Ascending aorta (tissue), 2 donors: Measurements from ENCODE around the gene FBLIM1. TPM values are rescaled to one million over a fixed set of nuclear protein-coding genes. Genes with fewer than 3 reads are reported as not detected.
A peak's percentile ranks its signal among the peaks of the same experiment; 100 is the strongest.

Experiments used
- DNase-seq, 2 donors: peaks; one replicate each; pipeline ENCODE4 v3.0.0-alpha.2; 2019; ENCODE audit warnings: low spot score in 2 of 2
- H3K27ac ChIP-seq, 2 donors: fragments of 200-600 bp; sonication (generic); one replicate each; pipeline ENCODE4 v1.5.1; 2016 to 2017; ENCODE audit warnings: mild to moderate bottlenecking in 1 of 2
- H3K27me3 ChIP-seq: fragments of 200-600 bp; sonication (generic); one replicate; pipeline ENCODE4 v1.5.1; 2017
- H3K36me3 ChIP-seq, 2 donors: fragments of 200-600 bp; sonication (generic); one replicate each; pipeline ENCODE4 v1.5.1; 2016
- H3K4me1 ChIP-seq, 2 donors: fragments of 200-600 bp; sonication (generic); one replicate each; pipeline ENCODE4 v1.5.1; 2016 to 2017; ENCODE audit warnings: mild to moderate bottlenecking in 1 of 2
- H3K4me3 ChIP-seq, 2 donors: fragments of 200-600 bp; sonication (generic); one replicate each; pipeline ENCODE4 v1.5.1; 2016 to 2017; ENCODE audit warnings: mild to moderate bottlenecking in 1 of 2
- H3K9me3 ChIP-seq, 2 donors: fragments of 200-600 bp; sonication (generic); one replicate each; pipeline ENCODE4 v1.5.1; 2016
- CTCF ChIP-seq, 3 experiments: fragments of 200-600 bp in 2 of 3; fragments of 450-650 bp in 1 of 3; sonication (generic) in 2 of 3; IDR thresholded peaks; one replicate each; pipeline ENCODE4 v1.5.1; 2016 to 2019; ENCODE audit warnings: antibody characterized with exemption in 3 of 3, mild to moderate bottlenecking in 1 of 3, moderate library complexity in 1 of 3
- intact Hi-C: fragments of 100-400 bp; cut with DNase I; formaldehyde crosslinking; loops from one replicate; pipeline ENCODE4 v1.15.1; 2023
- total RNA-seq: library from RNA; depleted of rRNA; stranded (reverse); fragments of >200 nt; gene quantifications from one replicate; pipeline ENCODE4 v1.1.0, GENCODE V29; 2016

Gene FBLIM1
- total RNA-seq, 1 donor from 2014 or later = 641 TPM

- peak overlapping the region in 1 of 2 donors; percentile 43 for H3K27ac ChIP-seq
- H3K4me1 ChIP-seq = no peaks in the 10 kb centered on the region
- no peaks in the 10 kb centered on the region for H3K9me3 ChIP-seq
- no peak overlapping the region for H3K4me3 ChIP-seq
- H3K27me3 ChIP-seq = no peaks in the 10 kb centered on the region
- DNase-seq = no peak
- intact Hi-C loops = no loop called here
- no peak for TF ChIP-seq CTCF (IDR thresholded peaks at IDR 0.05)
- H3K36me3 ChIP-seq = peaks cover 90 to 98% of the 10 kb centered on the region in 2 donors
Measured at GRCh38 chr1:15775706-15776105, 17.1 kb downstream of the FBLIM1 start.

- H3K36me3 ChIP-seq = peaks cover 92 to 98% of the 10 kb centered on the region in 2 donors
- no peak overlapping the region for H3K4me3 ChIP-seq
- TF ChIP-seq CTCF (IDR thresholded peaks at IDR 0.05) = no peak
- H3K27me3 ChIP-seq = no peaks in the 10 kb centered on the region
- intact Hi-C loops = loop anchor here (2.0 kb wide), 1 partner anchor 13 kb away; no protein-coding TSS in a partner anchor
- no peak for DNase-seq
- no peaks in the 10 kb centered on the region for H3K9me3 ChIP-seq
- H3K4me1 ChIP-seq = no peaks in the 10 kb centered on the region
- peak overlapping the region in 1 of 2 donors; percentile 16 for H3K27ac ChIP-seq
Measured at GRCh38 chr1:15777909-15778707, 19.5 kb downstream of the FBLIM1 start.

- Histone ChIP-seq H3K27ac (peak overlapping the region; percentile 66 to 73), H3K9me3 (no peaks in the 10 kb centered on the region), H3K36me3 (peaks cover 48 to 51% of the 10 kb centered on the region in 2 donors), H3K4me1 (peaks cover 0 to 30% of the 10 kb centered on the region in 2 donors), H3K27me3 (no peaks in the 10 kb centered on the region), H3K4me3 (no peak overlapping the region)
- no peak for TF ChIP-seq CTCF (IDR thresholded peaks at IDR 0.05)
- intact Hi-C loops = loop anchor here (5.0 kb wide), 1 partner anchor 162 kb away; no protein-coding TSS in a partner anchor
- DNase-seq = no peak
Measured at GRCh38 chr1:15785683-15786082, 27.1 kb downstream of the FBLIM1 start.

- intact Hi-C loops = loop anchor here (5.0 kb wide), 1 partner anchor 161 kb away; no protein-coding TSS in a partner anchor
- peaks cover 0 to 30% of the 10 kb centered on the region in 2 donors for H3K4me1 ChIP-seq
- no peak for TF ChIP-seq CTCF (IDR thresholded peaks at IDR 0.05)
- no peak overlapping the region for H3K4me3 ChIP-seq
- peak overlapping the region; percentile 66 to 73 for H3K27ac ChIP-seq
- H3K36me3 ChIP-seq = peaks cover 39 to 42% of the 10 kb centered on the region in 2 donors
- no peaks in the 10 kb centered on the region for H3K9me3 ChIP-seq
- H3K27me3 ChIP-seq = no peaks in the 10 kb centered on the region
- peak; percentile 74 to 93 for DNase-seq
Measured at GRCh38 chr1:15786581-15786980, 28.0 kb downstream of the FBLIM1 start.

- no peak for TF ChIP-seq CTCF (IDR thresholded peaks at IDR 0.05)
- DNase-seq = peak in 1 of 2 donors; percentile 75
- H3K27ac ChIP-seq = peak overlapping the region; percentile 62 to 80
Measured at GRCh38 chr1:15788624-15789301, 30.2 kb downstream of the FBLIM1 start.

More at GRCh38 chr1:15788624-15789301, 30.2 kb downstream of the FBLIM1 start:
- H3K4me3 ChIP-seq = no peak overlapping the region
- no peaks in the 10 kb centered on the region for H3K9me3 ChIP-seq
- peaks cover 17 to 21% of the 10 kb centered on the region in 2 donors for H3K36me3 ChIP-seq
- H3K27me3 ChIP-seq = no peaks in the 10 kb centered on the region
- H3K4me1 ChIP-seq = peaks cover 0 to 41% of the 10 kb centered on the region in 2 donors
- intact Hi-C loops = loop anchor here (5.0 kb wide), 1 partner anchor 159 kb away; no protein-coding TSS in a partner anchor
